IMR-90 (cell line): ENCODE measurements around the gene SORBS1. TPM values are rescaled to one million over a fixed set of nuclear protein-coding genes. Genes with fewer than 3 reads are reported as not detected.

Source experiments
- ATAC-seq: fragments of 200-7000 bp; cut with Tn5 transposase; 2 replicates; pipeline ENCODE4 v1.9.1; 2020; ENCODE audit warnings: low read depth, mild to moderate bottlenecking, moderate library complexity
- BruUV-seq: library from RNA; stranded (reverse); fragments of 400-500 nt; replicated peaks from 2 replicates; lab custom pipeline; 2021; lab: Mats Ljungman, UMichigan
- CTCF ChIA-PET: fragments of 300-600 bp; formaldehyde crosslinking; extraction: SDS; loops from one replicate; lab custom pipeline; 2021; ENCODE audit warnings: antibody characterized with exemption; lab: Yijun Ruan, JAX
- POLR2A ChIA-PET: fragments of 300-600 bp; sonication (Branson Sonifier 250); formaldehyde crosslinking; loops from one replicate; lab custom pipeline; 2022; ENCODE audit warnings: antibody characterized with exemption; ENCODE audit not compliant: unreplicated experiment; lab: Charles Lee
- DNase-seq: peaks from one replicate; pipeline ENCODE4 v3.0.0; 2013
- H2AFZ ChIP-seq: replicated peaks from 2 replicates; pipeline ENCODE3; 2013; ENCODE audit warnings: low read length, mild to moderate bottlenecking; ENCODE audit not compliant: poor library complexity
- H2AK5ac ChIP-seq: 2 replicates; pipeline ENCODE4 v1.6.1; 2013; ENCODE audit warnings: low read depth, low read length, inconsistent platforms
- H2AK9ac ChIP-seq: replicated peaks from 2 replicates; pipeline ENCODE3; 2013; ENCODE audit warnings: mild to moderate bottlenecking, low read depth, low read length, moderate library complexity; ENCODE audit not compliant: poor library complexity
- H2BK120ac ChIP-seq: 2 replicates; pipeline ENCODE4 v1.6.1; 2013; ENCODE audit warnings: low read depth, low read length, inconsistent platforms
- H2BK15ac ChIP-seq: 3 replicates; pipeline ENCODE4 v1.6.1; 2013; ENCODE audit warnings: low read depth, low read length, inconsistent platforms
- H2BK20ac ChIP-seq: 2 replicates; pipeline ENCODE4 v1.6.1; 2013; ENCODE audit warnings: low read depth, mild to moderate bottlenecking, inconsistent platforms, low read length, moderate library complexity
- H2BK5ac ChIP-seq: 2 replicates; pipeline ENCODE4 v1.6.1; 2013; ENCODE audit warnings: mild to moderate bottlenecking, low read depth, low read length, inconsistent platforms; ENCODE audit not compliant: poor library complexity, severe bottlenecking
- H3K14ac ChIP-seq: replicated peaks from 2 replicates; pipeline ENCODE4 v1.6.1; 2013; ENCODE audit warnings: low read depth, low read length, inconsistent platforms
- H3K18ac ChIP-seq: 2 replicates; pipeline ENCODE4 v1.6.1; 2013; ENCODE audit warnings: low read depth, low read length, control low read depth
- H3K23ac ChIP-seq: 2 replicates; pipeline ENCODE4 v1.6.1; 2013; ENCODE audit warnings: low read depth, low read length, inconsistent platforms
- H3K27ac ChIP-seq: 2 replicates; pipeline ENCODE4 v1.5.1; 2013; ENCODE audit warnings: mild to moderate bottlenecking, control low read depth, low read length; ENCODE audit not compliant: insufficient read depth
- H3K27me3 ChIP-seq: 2 replicates; pipeline ENCODE4 v1.6.1; 2013; ENCODE audit warnings: low read length; ENCODE audit not compliant: control insufficient read depth, insufficient read depth
- H3K36me3 ChIP-seq: 2 replicates; pipeline ENCODE4 v1.6.1; 2013; ENCODE audit warnings: low read length, mixed read lengths; ENCODE audit not compliant: control insufficient read depth, insufficient read depth
- H3K4ac ChIP-seq: 2 replicates; pipeline ENCODE4 v1.6.1; 2013; ENCODE audit warnings: low read depth, low read length, inconsistent platforms
- H3K4me1 ChIP-seq: 2 replicates; pipeline ENCODE4 v1.6.1; 2013; ENCODE audit warnings: low read length, mixed read lengths; ENCODE audit not compliant: control insufficient read depth, insufficient read depth
- H3K4me2 ChIP-seq: 2 replicates; pipeline ENCODE4 v1.6.1; 2013; ENCODE audit warnings: low read depth, mild to moderate bottlenecking, control low read depth, low read length, moderate library complexity
- H3K4me3 ChIP-seq: 2 replicates; pipeline ENCODE4 v1.5.1; 2013; ENCODE audit warnings: low read depth, mild to moderate bottlenecking, control low read depth, low read length, moderate library complexity; ENCODE audit not compliant: insufficient read depth
- H3K56ac ChIP-seq: 2 replicates; pipeline ENCODE4 v1.6.1; 2013; ENCODE audit warnings: low read length, inconsistent platforms; ENCODE audit not compliant: insufficient read depth; ENCODE audit errors: extremely low read depth
- H3K79me1 ChIP-seq, 2 experiments: 2 replicates each; pipeline ENCODE4 v1.6.1; 2013; ENCODE audit warnings: low read length in 2 of 2, inconsistent platforms in 1 of 2, low read depth in 1 of 2
- H3K9ac ChIP-seq: 2 replicates; pipeline ENCODE4 v1.6.1; 2013; ENCODE audit warnings: low read depth, low read length, control low read depth
- H3K9me1 ChIP-seq: 2 replicates; pipeline ENCODE4 v1.6.1; 2013; ENCODE audit warnings: low read length, inconsistent platforms; ENCODE audit not compliant: insufficient read depth
- H3K9me3 ChIP-seq: 2 replicates; pipeline ENCODE4 v1.6.1; 2013; ENCODE audit warnings: low read length; ENCODE audit not compliant: control insufficient read depth, insufficient read depth
- H4K20me1 ChIP-seq: 2 replicates; pipeline ENCODE4 v1.6.1; 2013; ENCODE audit warnings: low read length, inconsistent platforms; ENCODE audit not compliant: insufficient read depth
- H4K5ac ChIP-seq: 2 replicates; pipeline ENCODE4 v1.6.1; 2013; ENCODE audit warnings: mild to moderate bottlenecking, low read depth, low read length, control low read depth
- H4K8ac ChIP-seq, 2 experiments: 2 replicates each; pipeline ENCODE4 v1.6.1; 2013; ENCODE audit warnings: low read depth in 2 of 2, low read length in 2 of 2, control low read depth in 1 of 2, inconsistent platforms in 1 of 2
- H4K91ac ChIP-seq: 2 replicates; pipeline ENCODE4 v1.6.1; 2013; ENCODE audit warnings: low read depth, low read length, inconsistent platforms; ENCODE audit not compliant: insufficient read depth
- BHLHE40 ChIP-seq: fragments of 150-350 bp; IDR thresholded peaks from 2 replicates; pipeline ENCODE4 v1.6.1; 2016; ENCODE audit warnings: mild to moderate bottlenecking, low read depth, low read length
- CEBPB ChIP-seq: IDR thresholded peaks from 2 replicates; pipeline ENCODE4 v1.6.1; 2012; ENCODE audit warnings: low read depth, low read length, improper control_type of control experiment
- CHD1 ChIP-seq: IDR thresholded peaks from 2 replicates; pipeline ENCODE4 v1.6.1; 2012; ENCODE audit warnings: low read depth, low read length, improper control_type of control experiment
- CTCF ChIP-seq: conservative IDR thresholded peaks from 2 replicates; pipeline ENCODE4 v1.5.1; 2012; ENCODE audit warnings: mild to moderate bottlenecking, low read depth, low read length, improper control_type of control experiment
- ELK1 ChIP-seq: fragments of 150-350 bp; IDR thresholded peaks from 2 replicates; pipeline ENCODE4 v1.6.1; 2016; ENCODE audit warnings: low read depth, mild to moderate bottlenecking, low read length, moderate library complexity, borderline replicate concordance
- FOS ChIP-seq: fragments of 150-350 bp; IDR thresholded peaks from 2 replicates; pipeline ENCODE4 v1.6.1; 2016; ENCODE audit warnings: low read depth, low read length
- MAFK ChIP-seq: IDR thresholded peaks from 2 replicates; pipeline ENCODE4 v1.6.1; 2012; ENCODE audit warnings: low read depth, low read length, improper control_type of control experiment
- MAZ ChIP-seq: IDR thresholded peaks from 2 replicates; pipeline ENCODE4 v1.6.1; 2012; ENCODE audit warnings: low read depth, mild to moderate bottlenecking, low read length, improper control_type of control experiment, moderate library complexity, borderline replicate concordance
- MXI1 ChIP-seq: IDR thresholded peaks from 2 replicates; pipeline ENCODE4 v1.6.1; 2012; ENCODE audit warnings: low read depth, mild to moderate bottlenecking, low read length, moderate library complexity, borderline replicate concordance
- NFE2L2 ChIP-seq: fragments of 150-350 bp; IDR thresholded peaks from 2 replicates; pipeline ENCODE4 v1.6.1; 2016; ENCODE audit warnings: low read depth, mild to moderate bottlenecking, low read length
- POLR2A ChIP-seq: IDR thresholded peaks from 2 replicates; pipeline ENCODE4 v1.6.1; 2012; ENCODE audit warnings: mild to moderate bottlenecking, low read depth, low read length
- RAD21 ChIP-seq: IDR thresholded peaks from 2 replicates; pipeline ENCODE4 v1.6.1; 2012; ENCODE audit warnings: low read length, improper control_type of control experiment
- RCOR1 ChIP-seq: IDR thresholded peaks from 2 replicates; pipeline ENCODE4 v1.6.1; 2012; ENCODE audit warnings: mild to moderate bottlenecking, low read length, improper control_type of control experiment; ENCODE audit not compliant: insufficient replicate concordance
- RFX5 ChIP-seq: IDR thresholded peaks from 2 replicates; pipeline ENCODE4 v1.8.0; 2012; ENCODE audit warnings: low read depth, mild to moderate bottlenecking, low read length, moderate library complexity
- SMC3 ChIP-seq: fragments of 150-350 bp; IDR thresholded peaks from 2 replicates; pipeline ENCODE4 v1.6.1; 2016; ENCODE audit warnings: low read depth, mild to moderate bottlenecking, antibody characterized with exemption, low read length, moderate library complexity
- USF2 ChIP-seq: fragments of 150-350 bp; IDR thresholded peaks from 2 replicates; pipeline ENCODE4 v1.6.1; 2017; ENCODE audit warnings: mild to moderate bottlenecking, antibody characterized with exemption, low read length, low read depth
- WGBS, 2 experiments: methylation state at CpG; one replicate each; pipeline versions ENCODE4 v1.1.5 to v1.1.7; 2013; ENCODE audit warnings: missing lambda C conversion rate in 2 of 2; ENCODE audit not compliant: insufficient read length in 1 of 2; ENCODE audit errors: extremely low coverage in 2 of 2; 5-methylcytosine and 5-hydroxymethylcytosine counted together
- dilution Hi-C: fragments of 300-500 bp; cut with HindIII; formaldehyde crosslinking; loops from one replicate; pipeline ENCODE4 v1.14.3; 2018; ENCODE audit warnings: low sequenced_read_pairs; ENCODE audit not compliant: unreplicated experiment
- in situ Hi-C: fragments of 300-500 bp; cut with MboI; formaldehyde crosslinking; loops from 3 replicates; pipeline ENCODE4 v1.14.3; 2019; ENCODE audit warnings: low sequenced_read_pairs, inconsistent platforms, mixed read lengths
- intact Hi-C: fragments of 100-400 bp; cut with micrococcal nuclease; formaldehyde crosslinking; loops from 2 replicates; pipeline ENCODE4 v1.10.0; 2022
- polyA plus RNA-seq, 3 experiments: library from polyadenylated mRNA; depleted of rRNA; stranded (reverse); fragments of >200 nt; gene quantifications; 2 replicates each; pipeline ENCODE4 v1.2.3, GENCODE V29; 2012; ENCODE audit warnings: low replicate concordance in 1 of 3
- total RNA-seq: library from RNA; depleted of rRNA; stranded (reverse); fragments of >200 nt; gene quantifications from 2 replicates; pipeline ENCODE4 v1.2.3, GENCODE V29; 2012

The SORBS1 gene
- total and polyA plus RNA-seq, 2 of the 4 experiments (the other 2 are of a cell fraction) = 0.18 to 0.32 TPM

DNA sequence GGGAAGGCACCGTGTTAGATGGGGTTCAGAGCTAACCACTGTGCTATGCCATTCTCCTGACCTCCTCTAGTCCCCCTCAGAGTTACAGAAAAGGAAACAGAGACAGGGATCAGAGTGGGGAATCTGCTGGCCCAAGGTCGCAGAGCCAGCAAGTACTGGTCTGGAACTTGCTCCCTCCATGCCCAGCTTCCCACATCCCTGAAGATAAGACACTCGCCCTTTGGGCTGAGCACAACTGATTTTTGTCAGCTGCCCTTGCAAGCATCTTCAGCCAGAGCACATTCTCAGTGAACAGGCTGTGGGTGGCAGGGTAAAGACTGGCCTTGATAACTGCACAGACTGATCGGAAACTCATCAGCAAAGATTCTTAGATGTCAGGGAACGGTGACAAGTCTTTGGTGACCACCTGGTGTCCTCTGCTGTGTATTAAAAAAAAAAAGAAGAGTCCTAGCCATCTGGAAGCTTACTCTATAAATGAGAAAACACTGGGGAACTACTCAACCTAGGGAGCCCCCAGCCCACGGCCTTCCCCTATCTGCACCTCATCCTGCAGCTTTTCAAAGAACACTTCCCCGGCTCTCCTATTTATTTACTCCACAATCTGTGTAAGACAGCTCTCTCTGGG lies 1.3 kb upstream of the SORBS1 start:
- POLR2A ChIA-PET = no interaction called here
- Histone ChIP-seq H3K14ac (no peak overlapping the region), H3K4me3 (no peak overlapping the region), H3K9me1 (no peaks in the 10 kb centered on the region), H2BK20ac (no peak overlapping the region), H3K27ac (no peak overlapping the region), H2BK5ac (no peak overlapping the region), H4K20me1 (no peaks in the 10 kb centered on the region), H2AFZ (no peak overlapping the region), H3K9ac (no peak overlapping the region), H3K27me3 (peaks cover 25% of the 10 kb centered on the region), H3K4ac (no peak overlapping the region), H2AK5ac (no peak overlapping the region), H3K56ac (no peak overlapping the region), H3K4me2 (no peak overlapping the region), H3K4me1 (no peaks in the 10 kb centered on the region), H4K91ac (no peak overlapping the region), H2BK120ac (no peak overlapping the region), H2AK9ac (no peak overlapping the region), H3K79me1 (no peaks in the 10 kb centered on the region), H3K23ac (no peak overlapping the region), H3K36me3 (no peaks in the 10 kb centered on the region), H3K18ac (no peak overlapping the region), H4K8ac (no peak overlapping the region), H2BK15ac (no peak overlapping the region), H3K9me3 (no peaks in the 10 kb centered on the region), H4K5ac (no peak overlapping the region)
- ATAC-seq (no peak), DNase-seq (no peak)
- no TSS peak for BruUV-seq
- intact Hi-C loops (no loop called here), dilution Hi-C loops (no loop called here), in situ Hi-C loops (no loop called here)
- TF ChIP-seq NFE2L2 (no peak), RAD21 (no peak), CTCF (no peak), POLR2A (no peak), MXI1 (no peak), RFX5 (no peak), FOS (no peak), CHD1 (no peak), SMC3 (no peak), MAZ (no peak), MAFK (no peak), RCOR1 (no peak), ELK1 (no peak), USF2 (no peak), BHLHE40 (no peak), CEBPB (no peak)
- CTCF ChIA-PET = no interaction called here
- WGBS, 2 experiments = no CpG with 5 or more reads among the region's 7 CpGs
